Activated CD8-positive, alpha-beta memory T cell treated with anti-CD3 and anti-CD28 coated beads, Interleukin-2, amount 10 ng/mL, durations not matched to agents 7 days and 5 days (primary cell): ENCODE data around the gene ARHGEF1. TPM values are rescaled to one million over a fixed set of nuclear protein-coding genes. Genes with fewer than 3 reads are reported as not detected.
A peak's percentile ranks its signal among the peaks of the same experiment; 100 is the strongest.
"Not testable (repeated sequence)": the region's sequence is repeated elsewhere in the genome, so short reads cannot be mapped to it uniquely, and the experiment has no call there.

Experiments used
- ATAC-seq: fragments of 150-1000 bp; cut with Tn5 transposase; one replicate; pipeline ENCODE4 v1.10.0; 2021; ENCODE audit warnings: moderate library complexity
- CTCF ChIA-PET: fragments of 350-600 bp; sonication (Branson Sonifier 250); formaldehyde crosslinking; loops from one replicate; lab custom pipeline; 2021; ENCODE audit warnings: antibody characterized with exemption; lab: Charles Lee
- DNase-seq: peaks from one replicate; pipeline ENCODE4 v3.0.0-alpha.2; 2020
- H3K27ac Mint-ChIP-seq: one replicate; pipeline ENCODE4 v1.8.0; 2021; ENCODE audit warnings: mild to moderate bottlenecking, mixed read lengths
- H3K27me3 Mint-ChIP-seq: one replicate; pipeline ENCODE4 v1.8.0; 2021; ENCODE audit warnings: mixed read lengths
- H3K36me3 Mint-ChIP-seq: one replicate; pipeline ENCODE4 v1.8.0; 2021; ENCODE audit warnings: mild to moderate bottlenecking, mixed read lengths
- H3K4me1 Mint-ChIP-seq: one replicate; pipeline ENCODE4 v1.8.0; 2021; ENCODE audit warnings: mixed read lengths
- H3K4me3 Mint-ChIP-seq: one replicate; pipeline ENCODE4 v1.8.0; 2021; ENCODE audit warnings: mild to moderate bottlenecking, moderate library complexity, mixed read lengths
- H3K9me3 Mint-ChIP-seq: one replicate; pipeline ENCODE4 v1.8.0; 2022; ENCODE audit warnings: low read depth, mixed read lengths
- total RNA-seq, 2 experiments: library from RNA; stranded (reverse); gene quantifications; one replicate each; pipeline ENCODE4 v1.2.3, GENCODE V29; 2021

ARHGEF1 gene
- total RNA-seq, 2 experiments from 2014 or later, result 545 to 682 TPM

DNA sequence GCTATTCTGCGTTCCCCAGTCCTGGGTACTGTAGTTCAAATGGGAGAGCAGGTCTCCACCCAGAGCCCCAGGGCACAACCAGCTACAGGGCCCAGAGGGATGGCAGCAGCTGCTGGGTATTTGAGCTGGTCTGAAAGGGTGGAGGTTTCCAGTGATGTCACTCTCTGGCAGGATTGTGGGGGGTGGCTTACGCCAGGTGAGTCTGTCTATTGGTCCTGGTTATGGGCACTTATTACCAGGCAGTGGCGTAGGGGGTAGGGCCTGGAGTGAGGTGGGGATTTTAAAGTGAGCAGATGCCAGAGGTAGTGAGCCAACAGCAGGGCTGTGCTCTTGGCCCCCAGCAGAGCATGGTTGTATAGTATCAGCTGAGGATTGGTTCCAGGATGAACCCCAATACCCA lies 16.7 kb upstream of the ARHGEF1 start:
- no peaks in the 10 kb centered on the region for H3K9me3 Mint-ChIP-seq
- ATAC-seq (no peak), DNase-seq (no peak)
- no peaks in the 10 kb centered on the region for H3K27me3 Mint-ChIP-seq
- peaks cover 86% of the 10 kb centered on the region for H3K4me1 Mint-ChIP-seq
- H3K27ac Mint-ChIP-seq, result peak overlapping the region; percentile 79
- H3K36me3 Mint-ChIP-seq, result peaks cover 70% of the 10 kb centered on the region
- CTCF ChIA-PET, result interaction anchor here (1.1 to 16.7 kb wide), 3 partner anchors 21 to 92 kb away, joined by 3 to 260 read pairs (median 3); partner anchors contain the start of gene ARHGEF1
- no peak overlapping the region for H3K4me3 Mint-ChIP-seq

DNA sequence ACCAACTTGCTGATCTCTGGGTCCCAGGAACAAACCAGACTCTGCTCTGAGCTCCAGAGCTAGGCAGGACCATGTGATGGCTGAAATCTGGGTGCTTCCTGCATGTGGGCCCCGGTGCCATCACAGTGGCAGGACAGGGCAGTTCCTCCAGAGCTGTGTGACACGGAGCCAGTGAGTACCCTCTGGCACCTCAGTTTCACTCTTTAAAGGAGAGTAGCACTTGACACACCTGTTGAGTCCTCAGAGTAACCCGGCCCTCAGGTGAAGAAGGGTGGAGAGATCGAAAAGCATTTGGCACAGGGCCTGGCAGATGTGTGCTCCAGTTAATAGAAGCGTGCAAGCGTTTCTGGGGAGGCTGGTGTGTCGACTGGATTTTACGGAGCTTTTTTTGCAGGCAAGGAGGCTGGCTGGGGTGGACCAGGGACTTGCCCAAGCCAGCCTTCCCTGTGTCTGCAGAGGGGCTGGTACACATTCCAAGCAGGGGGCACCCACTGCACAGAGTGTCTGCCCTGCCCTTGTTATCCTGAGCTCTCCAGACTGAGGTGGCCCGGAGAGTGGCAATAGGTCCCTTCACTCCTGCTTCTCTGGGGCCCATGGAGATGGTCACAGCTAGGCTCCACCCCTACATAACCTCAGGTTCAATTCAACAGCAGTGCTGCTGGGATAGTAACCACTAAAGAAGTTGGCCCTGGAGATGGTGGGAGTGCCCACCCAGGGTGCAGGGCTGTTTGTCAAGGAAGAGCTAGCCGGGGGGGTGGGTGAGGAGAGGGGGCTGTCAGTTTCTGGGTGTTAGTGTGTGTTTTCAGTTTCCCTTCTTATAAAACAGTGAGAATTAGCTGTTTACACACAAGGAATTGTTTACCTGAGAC lies 14.6 kb upstream of the ARHGEF1 start:
- Mint-ChIP-seq H3K9me3 (no peaks in the 10 kb centered on the region), H3K27me3 (no peaks in the 10 kb centered on the region), H3K4me3 (no peak overlapping the region), H3K4me1 (peaks cover 86% of the 10 kb centered on the region), H3K36me3 (peaks cover 57% of the 10 kb centered on the region), H3K27ac (peak overlapping the region; percentile 90)
- CTCF ChIA-PET, result interaction anchor here (1.2 to 16.7 kb wide), 3 partner anchors 9 to 91 kb away, joined by 5 to 260 read pairs (median 83); partner anchors contain the start of genes ARHGEF1, RABAC1 and RPS19
- ATAC-seq (no peak), DNase-seq (no peak)

DNA sequence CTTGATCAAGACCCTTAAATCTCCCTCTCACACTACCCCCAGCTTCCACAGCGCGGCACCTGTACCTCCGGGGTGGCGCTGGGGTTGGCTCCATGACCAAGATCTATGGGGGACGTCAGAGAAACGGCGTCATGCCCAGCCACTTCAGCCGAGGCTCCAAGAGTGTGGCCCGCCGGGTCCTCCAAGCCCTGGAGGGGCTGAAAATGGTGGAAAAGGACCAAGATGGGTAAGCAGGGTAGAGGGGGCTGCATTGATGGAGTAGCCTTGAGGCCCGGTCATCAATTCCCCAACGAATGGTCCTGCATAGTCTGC lies 14.0 kb upstream of the ARHGEF1 start:
- peaks cover 84% of the 10 kb centered on the region for H3K4me1 Mint-ChIP-seq
- no peak overlapping the region for H3K4me3 Mint-ChIP-seq
- H3K27me3 Mint-ChIP-seq, result no peaks in the 10 kb centered on the region
- CTCF ChIA-PET, result interaction anchor here (1.2 to 16.7 kb wide), 3 partner anchors 10 to 90 kb away, joined by 5 to 260 read pairs (median 83); partner anchors contain the start of genes ARHGEF1, RABAC1 and RPS19
- peak overlapping the region; percentile 90 for H3K27ac Mint-ChIP-seq
- ATAC-seq (no peak), DNase-seq (no peak)
- peaks cover 54% of the 10 kb centered on the region for H3K36me3 Mint-ChIP-seq
- H3K9me3 Mint-ChIP-seq, result no peaks in the 10 kb centered on the region

DNA sequence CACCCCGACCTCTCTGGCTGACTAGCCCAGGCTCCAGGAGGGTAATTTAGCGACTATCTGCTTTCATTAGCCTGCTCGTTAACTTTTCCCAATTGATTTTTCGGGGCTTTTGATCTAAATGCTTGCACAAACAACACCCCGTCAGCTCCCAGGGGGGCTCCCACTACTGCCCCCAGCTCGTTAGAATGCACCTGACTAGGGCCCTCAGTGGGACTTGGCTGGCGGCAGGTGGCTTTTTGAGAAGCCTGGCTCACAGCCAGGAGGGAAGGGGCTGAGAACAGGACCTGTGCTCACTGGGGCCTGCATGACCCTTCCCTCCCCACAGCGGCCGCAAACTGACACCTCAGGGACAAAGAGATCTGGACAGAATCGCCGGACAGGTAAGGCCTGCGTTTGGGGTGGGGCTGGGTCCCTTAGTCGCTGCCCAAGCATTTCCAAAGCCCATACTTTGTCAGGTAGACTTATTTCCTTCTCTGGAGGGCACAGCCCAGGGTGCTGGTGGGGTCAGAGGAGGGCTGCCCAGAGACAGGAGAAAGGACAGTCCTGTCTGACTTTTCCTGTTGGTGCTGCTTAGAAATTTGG lies 13.5 kb upstream of the ARHGEF1 start:
- Mint-ChIP-seq H3K27me3 (no peaks in the 10 kb centered on the region), H3K27ac (peak overlapping the region; percentile 90), H3K4me1 (peaks cover 81% of the 10 kb centered on the region), H3K9me3 (no peaks in the 10 kb centered on the region), H3K36me3 (peaks cover 48% of the 10 kb centered on the region), H3K4me3 (no peak overlapping the region)
- CTCF ChIA-PET, result interaction anchor here (1.2 to 16.7 kb wide), 3 partner anchors 10 to 90 kb away, joined by 5 to 260 read pairs (median 83); partner anchors contain the start of genes ARHGEF1, RABAC1 and RPS19
- no peak for DNase-seq
- ATAC-seq, result no peak

DNA sequence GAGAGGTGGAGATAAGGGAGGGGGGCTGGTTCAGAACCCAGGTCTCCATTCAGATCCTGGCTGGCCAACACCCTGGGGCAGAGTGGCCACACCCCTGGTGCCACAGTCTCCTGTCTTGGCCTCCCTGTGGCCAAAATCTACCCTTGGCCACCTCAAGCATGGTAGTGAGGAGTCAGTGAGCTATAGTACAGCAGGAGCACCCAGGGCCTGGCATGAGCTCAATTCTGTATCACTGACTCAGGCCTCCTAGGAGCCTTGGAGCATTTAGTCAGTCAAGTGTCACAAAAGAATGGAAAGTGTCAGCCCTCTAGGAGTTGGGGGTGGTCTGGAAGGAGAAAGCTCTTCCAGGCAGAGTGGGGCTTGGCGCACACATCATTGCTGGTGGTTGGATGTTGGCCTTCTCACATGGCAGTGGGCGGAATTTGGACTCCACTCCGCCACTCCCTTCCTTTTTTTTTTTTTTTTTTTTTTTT lies 12.5 kb upstream of the ARHGEF1 start:
- no peak overlapping the region for H3K4me3 Mint-ChIP-seq
- ATAC-seq, result no peak
- peaks cover 42% of the 10 kb centered on the region for H3K36me3 Mint-ChIP-seq
- CTCF ChIA-PET, result interaction anchor here (1.1 to 16.7 kb wide), 6 partner anchors 11 to 300 kb away, joined by 3 to 260 read pairs (median 50); partner anchors contain the start of genes ARHGEF1, RABAC1 and RPS19
- peaks cover 78% of the 10 kb centered on the region for H3K4me1 Mint-ChIP-seq
- H3K9me3 Mint-ChIP-seq, result no peaks in the 10 kb centered on the region
- no peaks in the 10 kb centered on the region for H3K27me3 Mint-ChIP-seq
- H3K27ac Mint-ChIP-seq, result peak overlapping the region; percentile 90
- DNase-seq, result no peak

DNA sequence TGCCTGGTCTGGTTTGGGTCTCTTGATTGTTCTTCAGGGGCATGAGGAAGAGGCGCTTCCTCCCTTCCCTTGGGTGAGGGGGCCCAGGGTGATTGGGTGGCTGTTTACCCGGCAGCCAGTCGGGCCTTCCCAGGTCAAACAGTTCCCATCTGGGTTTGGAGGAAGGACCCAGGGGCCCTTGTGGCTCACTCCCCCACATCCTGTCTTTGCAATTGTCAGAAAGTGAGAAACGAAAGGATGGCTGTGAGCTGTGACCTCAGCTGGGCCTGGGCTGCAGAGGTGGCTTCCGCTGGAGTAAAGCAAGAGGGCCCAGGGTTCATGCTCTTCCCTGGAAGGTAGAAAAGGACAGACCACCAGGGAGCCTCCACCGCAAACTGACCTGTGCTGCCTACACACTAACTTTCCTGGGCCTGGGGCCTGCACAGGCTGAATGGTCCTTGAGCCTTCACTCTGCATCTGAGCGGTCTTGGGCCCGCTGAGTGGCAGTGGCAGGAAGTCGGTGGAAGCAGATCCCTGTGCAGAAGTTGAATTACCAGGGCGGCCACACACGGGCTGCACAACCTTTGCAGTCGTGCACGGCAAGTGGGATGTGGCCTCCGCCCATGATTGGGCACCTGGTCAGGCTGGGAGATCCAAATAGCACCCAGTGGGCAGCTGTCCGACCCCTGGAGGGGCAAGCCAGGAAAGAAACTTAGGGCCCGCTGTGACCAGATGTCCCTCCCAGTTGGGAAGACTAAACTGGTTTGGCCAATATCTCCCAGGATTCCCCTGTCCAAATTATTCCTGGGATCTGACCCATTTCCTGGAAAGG lies 11.2 kb upstream of the ARHGEF1 start:
- Mint-ChIP-seq H3K4me3 (peak overlapping the region; percentile 33), H3K36me3 (peaks cover 36% of the 10 kb centered on the region), H3K27ac (peak overlapping the region; percentile 93), H3K9me3 (no peaks in the 10 kb centered on the region), H3K27me3 (no peaks in the 10 kb centered on the region), H3K4me1 (peaks cover 82% of the 10 kb centered on the region)
- ATAC-seq (peak; percentile 67), DNase-seq (peak; percentile 93)
- CTCF ChIA-PET, result interaction anchor here (0.8 to 16.7 kb wide), 12 partner anchors 8 to 86 kb away, joined by 3 to 260 read pairs (median 14); partner anchors contain the start of genes ARHGEF1, RABAC1 and RPS19

DNA sequence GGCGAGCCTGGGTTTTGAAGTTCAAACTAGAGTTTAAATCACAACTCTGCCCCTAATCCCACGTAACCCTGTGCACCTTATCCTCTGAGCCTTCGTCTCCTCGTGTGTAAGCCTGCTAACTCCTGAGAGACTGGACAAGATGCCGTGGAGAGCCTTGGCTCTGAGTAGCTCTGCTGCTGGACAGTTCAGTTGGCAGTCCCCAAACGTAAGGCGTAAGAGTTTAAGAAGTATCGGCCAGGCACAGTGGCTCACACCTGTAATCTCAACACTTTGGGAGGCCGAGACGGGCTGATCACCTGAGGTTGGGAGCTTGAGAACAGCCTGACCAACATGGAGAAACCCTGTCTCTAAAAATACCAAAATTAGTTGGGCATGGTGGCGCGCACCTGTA lies 10.6 kb upstream of the ARHGEF1 start:
- DNase-seq (no peak), ATAC-seq (no peak)
- Mint-ChIP-seq H3K27me3 (no peaks in the 10 kb centered on the region), H3K4me1 (peaks cover 84% of the 10 kb centered on the region), H3K36me3 (peaks cover 33% of the 10 kb centered on the region), H3K27ac (peak overlapping the region; percentile 93), H3K4me3 (peak overlapping the region; percentile 38), H3K9me3 (no peaks in the 10 kb centered on the region)
- CTCF ChIA-PET, result interaction anchor here (0.7 to 16.7 kb wide), 13 partner anchors 9 to 85 kb away, joined by 3 to 260 read pairs (median 16); partner anchors contain the start of genes ARHGEF1, RABAC1 and RPS19

DNA sequence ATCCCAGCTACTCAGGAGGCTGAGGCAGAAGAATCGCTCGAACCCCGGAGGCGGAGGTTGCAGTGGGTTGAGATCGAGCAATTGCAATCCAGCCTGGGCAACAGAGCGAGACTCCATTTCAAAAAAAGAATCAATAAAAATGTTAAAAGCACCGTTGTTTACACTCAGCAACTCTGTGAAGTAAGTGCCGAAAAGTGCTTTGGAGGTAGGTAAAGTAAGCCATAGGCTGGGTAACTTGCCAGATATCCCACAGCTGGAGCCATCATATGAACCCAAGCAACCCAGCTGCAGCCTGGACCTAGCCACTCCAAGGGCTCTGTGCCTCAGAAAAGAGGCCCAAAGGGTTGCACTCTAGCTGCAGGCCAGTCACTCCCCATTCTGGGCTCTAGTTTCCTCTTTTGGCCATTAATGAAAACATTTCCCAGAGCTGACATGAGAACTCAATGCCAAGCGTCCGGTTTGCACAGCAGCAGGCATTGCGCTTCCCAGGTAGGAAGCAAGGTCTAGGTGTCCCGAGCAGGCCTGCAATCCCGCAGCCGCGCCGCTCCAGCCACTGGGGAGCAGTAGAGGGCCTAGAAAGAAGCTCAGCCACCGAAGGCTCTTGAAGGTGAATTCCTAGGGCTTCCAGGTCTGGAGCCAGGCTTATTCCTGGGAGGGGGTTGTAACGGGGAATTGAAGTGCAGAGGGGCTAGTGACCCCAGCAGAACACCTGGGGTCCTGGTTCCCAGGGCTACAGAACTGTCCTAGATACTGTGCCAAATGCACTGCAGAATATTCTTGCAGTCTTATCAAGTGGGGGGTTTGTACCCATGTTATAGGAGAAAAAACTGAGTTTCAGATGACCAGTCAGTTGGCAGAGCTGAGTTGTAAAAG lies 10.0 kb upstream of the ARHGEF1 start:
- CTCF ChIA-PET, result interaction anchor here (0.6 to 16.7 kb wide), 16 partner anchors 9 to 162 kb away, joined by 3 to 260 read pairs (median 10); partner anchors contain the start of genes ARHGEF1, ERFL, RABAC1 and RPS19
- H3K27me3 Mint-ChIP-seq, result no peaks in the 10 kb centered on the region
- ATAC-seq (no peak), DNase-seq (peak; percentile 81)
- H3K4me1 Mint-ChIP-seq, result peaks cover 85% of the 10 kb centered on the region
- peak overlapping the region; percentile 93 for H3K27ac Mint-ChIP-seq
- peaks cover 30% of the 10 kb centered on the region for H3K36me3 Mint-ChIP-seq
- no peaks in the 10 kb centered on the region for H3K9me3 Mint-ChIP-seq
- no peak overlapping the region for H3K4me3 Mint-ChIP-seq

DNA sequence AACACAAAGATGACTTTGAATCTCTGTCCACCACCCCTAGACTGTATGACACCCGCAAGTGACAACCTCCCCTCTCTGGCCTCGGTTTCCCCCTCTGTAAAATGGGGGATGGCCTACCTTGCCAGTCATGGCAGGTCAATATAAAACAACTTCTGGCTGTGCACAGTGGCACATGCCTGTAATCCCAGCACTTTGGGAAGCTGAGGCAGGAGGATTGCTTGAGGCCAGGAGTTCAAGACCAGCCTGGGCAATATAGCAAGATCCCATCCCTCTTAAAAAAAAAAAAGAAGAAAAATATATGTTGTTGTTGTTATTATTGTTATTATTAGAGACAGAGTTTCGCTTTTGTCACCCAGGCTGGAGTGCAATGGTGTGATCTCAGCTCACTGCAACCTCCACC lies 7.0 kb upstream of the ARHGEF1 start:
- peaks cover 57% of the 10 kb centered on the region for H3K4me1 Mint-ChIP-seq
- CTCF ChIA-PET, result interaction anchor here (0.6 to 16.7 kb wide), 7 partner anchors 11 to 404 kb away, joined by 3 to 260 read pairs (median 32); partner anchors contain the start of genes ARHGEF1, RABAC1 and RPS19
- H3K4me3 Mint-ChIP-seq, result peak overlapping the region; percentile 33
- not testable (repeated sequence) for H3K27me3 Mint-ChIP-seq, H3K9me3 Mint-ChIP-seq, DNase-seq, ATAC-seq
- peak overlapping the region; percentile 93 for H3K27ac Mint-ChIP-seq
- H3K36me3 Mint-ChIP-seq, result peaks cover 10% of the 10 kb centered on the region

DNA sequence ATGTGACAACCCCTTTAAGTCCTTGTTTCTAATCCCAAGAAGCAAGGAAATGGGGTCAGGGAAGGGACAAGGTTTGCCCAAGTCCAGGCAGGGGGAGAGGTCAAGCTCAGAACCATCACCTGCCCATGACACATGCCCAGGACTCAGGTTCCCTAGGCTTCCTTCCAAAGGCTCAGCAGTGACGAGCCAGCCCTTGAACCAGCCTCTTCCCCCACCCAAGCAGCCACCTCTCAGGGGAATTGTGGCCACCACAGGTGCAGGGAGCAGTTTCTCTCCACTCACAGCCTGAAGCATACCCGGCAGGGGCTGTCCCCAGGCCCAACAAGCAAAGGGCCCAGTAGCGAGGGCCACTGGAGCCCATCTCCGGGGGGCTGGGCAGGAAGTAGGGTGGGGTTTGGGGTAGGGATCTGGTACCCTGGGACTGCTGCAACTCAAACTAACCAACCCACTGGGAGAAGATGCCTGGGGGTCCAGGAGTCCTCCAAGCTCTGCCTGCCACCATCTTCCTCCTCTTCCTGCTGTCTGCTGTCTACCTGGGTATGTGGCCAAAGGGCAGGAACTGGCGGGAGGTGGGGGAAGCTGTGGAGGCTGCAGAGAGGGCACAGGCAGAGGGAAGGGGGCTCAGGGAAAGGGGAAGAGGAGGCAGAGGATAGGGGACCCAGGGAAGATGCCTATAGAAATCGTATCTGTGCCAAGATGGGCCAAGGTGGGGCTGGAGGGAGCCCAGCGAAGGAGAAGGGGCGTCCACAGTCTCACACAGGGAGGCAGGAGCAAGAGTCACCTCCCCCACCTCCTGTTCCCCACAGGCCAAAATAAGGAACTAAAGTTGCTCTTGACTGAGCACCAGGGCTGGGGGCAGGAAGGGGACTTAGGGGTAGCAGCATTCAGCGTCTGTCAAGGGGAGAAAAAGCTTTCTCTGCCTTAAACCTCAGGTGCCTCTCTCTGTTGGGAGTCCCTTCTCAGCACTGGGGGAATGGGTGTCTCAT lies 5.8 kb upstream of the ARHGEF1 start, which contains the start of gene CD79A:
CD79A (plus strand) TSS at position 433 of the 986 bp plus-strand sequence; CDS start at position 459, 26 bp downstream.
- Mint-ChIP-seq H3K4me1 (peaks cover 49% of the 10 kb centered on the region), H3K36me3 (peaks cover 6% of the 10 kb centered on the region), H3K4me3 (no peak within 1 kb of the TSS), H3K9me3 (no peaks in the 10 kb centered on the region), H3K27ac (peak within 1 kb of the TSS; percentile 93), H3K27me3 (no peaks in the 10 kb centered on the region)
- CTCF ChIA-PET, result interaction anchor here (3.6 to 16.7 kb wide), 4 partner anchors 10 to 74 kb away, joined by 20 to 260 read pairs (median 88); partner anchors contain the start of genes ARHGEF1 and RPS19
- no peak for DNase-seq
- ATAC-seq, result no peak
